GM21529 (cell line): ENCODE measurements around the gene NFATC1.

Experiments
- ATAC-seq: cut with Tn5 transposase; IDR thresholded peaks from one replicate; pipeline ENCODE4 v1.9.1; 2021; ENCODE audit not compliant: unreplicated experiment

Gene NFATC1

GRCh38 chr18:79453816-79454735, 58.3 kb downstream of the NFATC1 start:
- ATAC-seq, result no peak

DNA sequence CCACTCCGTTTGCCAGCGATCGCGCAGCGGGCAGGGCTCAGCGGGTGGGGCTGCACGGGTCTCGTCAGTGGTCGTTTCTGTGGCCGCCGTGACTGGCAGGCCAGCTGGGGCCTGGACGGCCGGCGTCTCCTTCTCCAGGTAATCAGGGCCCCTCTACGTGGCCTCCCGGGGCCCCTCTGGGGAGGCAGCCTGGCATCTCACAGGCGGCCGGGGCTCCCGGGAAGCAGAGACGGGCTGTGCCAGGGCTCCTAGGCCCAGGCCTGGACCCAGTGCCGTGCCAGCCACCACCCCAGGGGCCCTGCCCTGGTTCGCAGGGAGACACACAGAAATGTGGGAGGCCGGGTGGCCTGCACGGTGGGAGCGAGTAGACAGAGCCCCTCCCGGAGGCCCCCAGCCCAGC, 59.5 kb downstream of the NFATC1 start:
- ATAC-seq, result no peak

GRCh38 chr18:79456105-79456980, 60.6 kb downstream of the NFATC1 start:
- ATAC-seq, result no peak

DNA sequence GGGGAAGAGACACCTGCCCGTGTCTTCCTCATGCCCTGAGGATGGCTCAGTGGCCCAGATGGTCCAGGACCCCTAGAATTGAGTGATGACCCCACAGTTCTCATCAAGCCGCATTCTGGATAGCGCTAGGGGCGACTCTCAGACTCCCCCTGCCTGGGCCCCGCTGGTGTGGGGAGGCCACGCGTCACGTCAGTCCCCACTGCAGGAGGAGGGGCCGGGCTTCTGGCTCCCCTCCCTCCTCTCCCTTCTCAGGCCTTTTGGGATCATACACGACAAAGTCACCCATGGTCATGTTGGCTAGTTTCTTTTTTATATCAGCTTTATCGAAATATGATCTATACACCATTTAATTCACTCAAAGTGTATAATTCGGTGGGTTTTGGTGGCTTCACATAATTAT, 61.5 kb downstream of the NFATC1 start:
- ATAC-seq, result no peak

DNA sequence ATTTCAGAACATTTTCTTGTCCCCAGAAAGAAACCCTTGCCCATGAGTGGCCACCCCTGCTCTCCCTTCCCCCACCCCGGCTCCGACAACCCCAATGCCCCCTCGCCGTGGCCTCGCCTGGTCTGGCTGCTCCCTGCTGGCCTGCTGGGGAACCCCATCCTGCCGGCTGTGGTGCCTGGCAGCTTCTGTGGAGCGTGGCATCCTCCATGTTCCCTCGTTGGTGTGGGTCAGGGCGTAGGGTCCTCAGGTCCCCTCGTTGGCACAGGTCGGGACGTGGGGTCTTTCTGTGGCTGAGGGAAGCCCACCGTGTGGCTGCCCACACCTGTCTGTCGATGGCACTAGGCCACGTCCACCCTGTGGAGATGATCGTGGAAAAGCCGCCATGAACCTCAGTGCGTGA, 61.9 kb downstream of the NFATC1 start:
- ATAC-seq, result no peak

GRCh38 chr18:79458131-79458838, 62.6 kb downstream of the NFATC1 start:
- ATAC-seq, result no peak

DNA sequence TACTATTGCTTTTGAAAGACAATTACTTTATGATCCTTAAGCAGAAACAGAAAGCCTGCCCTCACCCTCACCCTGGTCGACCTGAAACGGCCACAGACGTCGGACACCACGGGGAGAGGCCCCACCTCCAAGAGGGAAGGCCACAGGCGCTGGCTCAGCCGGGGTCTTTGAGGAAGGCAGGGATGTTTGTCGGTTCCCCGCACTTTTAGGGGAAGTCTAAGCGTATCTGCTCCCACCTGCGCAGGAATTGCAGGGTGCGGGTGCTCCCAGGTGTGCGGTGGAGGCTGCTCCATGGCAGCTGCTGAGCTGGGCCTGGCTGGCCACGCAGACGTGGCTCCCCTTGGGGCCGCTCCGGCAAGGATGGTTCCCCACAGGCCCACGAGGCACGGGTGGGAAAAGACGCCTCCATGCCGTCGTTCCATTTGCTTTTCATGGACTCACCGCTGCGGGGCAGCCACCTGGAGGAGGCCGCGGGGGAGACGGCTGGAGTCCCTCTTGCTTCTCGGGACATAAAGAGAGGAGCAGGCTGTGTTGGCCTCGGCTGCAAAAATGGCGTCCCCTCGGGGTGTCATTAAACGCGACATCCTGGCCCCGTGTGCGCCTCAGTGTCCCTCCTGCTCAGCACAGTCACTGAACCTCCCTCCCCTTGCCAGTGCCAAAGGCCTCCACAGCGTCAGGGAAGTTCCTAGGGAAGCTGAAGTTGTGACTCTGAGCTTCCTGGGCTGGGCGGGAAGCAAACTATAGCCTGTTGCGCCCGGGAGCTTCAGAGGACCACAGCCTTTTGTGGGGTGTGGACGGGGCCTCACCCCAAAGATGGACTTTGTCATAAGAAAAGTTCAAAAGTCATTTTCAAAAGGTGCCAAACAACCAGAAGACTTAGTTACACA, 63.4 kb downstream of the NFATC1 start:
- ATAC-seq, result no peak

GRCh38 chr18:79459946-79460480, 64.3 kb downstream of the NFATC1 start:
- ATAC-seq, result peak; percentile 20

DNA sequence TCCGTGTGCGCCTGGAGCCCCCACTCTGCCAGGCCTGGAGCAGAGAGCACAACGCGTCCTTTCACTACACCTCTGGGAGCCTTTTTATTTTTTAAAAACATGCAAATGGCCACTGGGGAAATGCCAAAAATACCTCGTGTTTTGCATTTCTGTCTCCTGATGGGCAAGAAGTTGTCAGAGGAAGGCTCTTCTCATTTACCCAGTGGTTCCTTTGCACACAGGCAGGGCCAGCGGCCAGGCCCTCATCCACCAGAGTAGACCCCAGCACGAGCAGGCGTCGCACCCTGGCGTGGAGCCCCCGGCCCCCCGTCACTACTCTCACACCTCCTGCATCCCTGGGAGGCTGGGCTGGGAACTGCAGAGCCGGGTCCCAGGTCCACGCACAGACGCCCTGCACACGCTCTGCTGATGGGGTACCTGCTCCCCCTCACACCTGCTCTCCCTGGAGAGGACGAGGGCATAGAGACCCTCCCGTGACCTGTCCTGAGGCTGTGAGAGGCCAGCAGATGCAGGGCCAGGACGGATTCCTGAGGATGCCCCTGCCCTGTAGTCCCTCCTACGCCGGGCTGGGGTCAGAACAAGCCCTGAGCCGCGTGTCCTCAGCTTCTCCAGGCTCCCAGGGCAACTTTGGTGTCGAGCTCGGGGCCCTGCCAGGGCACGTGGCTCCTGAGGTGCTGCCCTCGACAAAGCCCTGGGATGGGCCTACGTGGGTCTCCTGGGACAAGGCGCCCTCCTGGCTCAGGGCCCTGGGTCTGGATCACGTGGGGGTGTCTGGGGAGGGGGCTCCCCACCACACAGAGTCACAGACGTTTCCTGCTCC, 65.0 kb downstream of the NFATC1 start:
- ATAC-seq, result peak; percentile 74

- no peak for ATAC-seq
Measured at GRCh38 chr18:79461627-79462026, 65.9 kb downstream of the NFATC1 start.

DNA sequence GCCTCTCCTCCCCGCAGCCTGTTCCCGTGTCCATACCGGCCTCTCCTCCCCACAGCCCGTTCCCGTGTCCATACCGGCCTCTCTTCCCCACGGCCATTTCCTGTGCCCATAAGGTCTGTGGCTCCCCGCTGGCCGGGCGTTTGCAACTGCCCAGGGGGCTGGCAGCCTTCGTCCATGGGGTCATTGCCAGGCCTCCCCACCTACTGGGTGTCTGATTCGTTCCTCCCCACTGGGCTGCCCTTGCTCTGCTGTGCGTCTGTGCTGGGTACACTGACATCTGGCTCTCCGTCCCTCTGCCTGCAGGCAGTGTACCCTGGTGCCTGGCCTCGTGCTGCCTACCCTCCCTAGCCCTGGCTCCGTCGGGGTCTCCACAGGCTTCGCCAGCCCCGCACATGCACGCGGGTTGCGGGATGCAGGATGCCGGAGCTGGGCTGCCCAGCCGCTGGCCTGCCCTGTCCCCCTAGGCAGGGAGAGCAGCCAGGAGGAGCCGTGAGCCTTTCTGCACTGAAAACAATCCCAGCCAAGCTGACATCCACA, 67.8 kb downstream of the NFATC1 start:
- ATAC-seq, result no peak

GRCh38 chr18:79465392-79465991, 69.8 kb downstream of the NFATC1 start:
- peak; percentile 87 for ATAC-seq

- peak; percentile 36 for ATAC-seq
Measured at GRCh38 chr18:79466591-79466990, 70.9 kb downstream of the NFATC1 start.

- ATAC-seq, result no peak
Measured at GRCh38 chr18:79467126-79467525, 71.4 kb downstream of the NFATC1 start.

DNA sequence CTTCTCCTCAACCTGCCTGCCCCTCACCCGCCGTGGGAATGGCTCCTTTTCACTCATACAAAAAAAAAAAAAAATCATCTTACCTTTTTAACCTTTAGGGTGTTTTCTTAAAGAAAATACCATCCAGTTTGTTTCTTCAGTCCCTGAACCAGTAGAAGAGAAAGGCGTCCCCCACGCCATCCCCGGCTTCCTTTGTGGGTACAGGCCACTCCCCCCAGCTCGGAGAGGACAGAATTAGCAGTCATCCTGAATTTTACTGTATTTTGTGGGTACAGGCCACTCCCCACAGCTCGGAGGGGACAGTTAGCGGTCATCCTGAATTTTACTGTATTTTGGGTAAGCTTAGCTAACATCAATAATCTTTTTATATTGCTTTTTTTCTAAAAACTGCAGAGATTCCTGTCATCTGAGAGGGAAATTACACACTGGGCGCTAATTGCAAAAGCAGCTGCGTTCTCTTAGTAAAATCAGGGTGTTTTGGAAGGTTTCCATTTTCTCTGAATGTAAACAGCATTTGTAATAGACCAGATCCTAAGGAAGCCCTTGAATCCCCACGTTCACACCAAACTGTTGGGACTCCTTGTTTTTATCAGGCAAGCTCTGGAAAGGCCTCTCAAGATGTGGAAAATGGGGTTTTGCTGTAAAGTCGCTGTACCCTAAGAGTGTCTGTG, 72.5 kb downstream of the NFATC1 start:
- no peak for ATAC-seq

- ATAC-seq, result no peak
Measured at GRCh38 chr18:79469309-79469708, 73.6 kb downstream of the NFATC1 start.

GRCh38 chr18:79469751-79470505, 74.2 kb downstream of the NFATC1 start:
- no peak for ATAC-seq
